ENCODE measurements around the gene TMEM132D. TPM values are rescaled to one million over a fixed set of nuclear protein-coding genes. Genes with fewer than 3 reads are reported as not detected.

The TMEM132D gene
- total RNA-seq, 1 experiment from 2014 or later, result not detected

- ChIA-PET CTCF (no interaction called here), POLR2A (ENCODE audit: low non-redundant PET) (no interaction called here)
- Histone ChIP-seq H3K27me3 (replicated peaks; ENCODE audit: insufficient read depth, low read depth, low read length, poor library complexity) (no peaks in the 10 kb centered on the region), H3K9me3 (ENCODE audit: low read depth, low read length, poor library complexity, severe bottlenecking) (peaks cover 10% of the 10 kb centered on the region), H3K36me3 (ENCODE audit: insufficient read depth, low read length, poor library complexity, severe bottlenecking) (no peaks in the 10 kb centered on the region), H3K27ac (ENCODE audit: low read depth, low read length, poor library complexity, severe bottlenecking) (no peak overlapping the region), H3K4me1 (ENCODE audit: insufficient read depth, low read length, poor library complexity, severe bottlenecking) (no peaks in the 10 kb centered on the region), H3K4me3 (ENCODE audit: low read depth, low read length, poor library complexity, severe bottlenecking) (no peak overlapping the region)
- BruUV-seq (replicated peaks), result no TSS peak
- TF ChIP-seq EZH2 (IDR thresholded peaks at IDR 0.05; ENCODE audit: borderline replicate concordance, low read depth, low read length, poor library complexity, severe bottlenecking) (no peak), CTCF (conservative IDR thresholded peaks at IDR 0.05; ENCODE audit: low read depth, low read length) (no peak)
- DNase-seq (ENCODE audit: low spot score), result no peak
- intact Hi-C loops (cut with micrococcal nuclease; ENCODE audit: unreplicated experiment), result no loop called here
These were observed 794.4 kb downstream of the TMEM132D start for GRCh38 chr12:129109174-129110001.

- Histone ChIP-seq H3K4me1 (ENCODE audit: insufficient read depth, low read length, poor library complexity, severe bottlenecking) (no peaks in the 10 kb centered on the region), H3K9me3 (ENCODE audit: low read depth, low read length, poor library complexity, severe bottlenecking) (peaks cover 10% of the 10 kb centered on the region), H3K36me3 (ENCODE audit: insufficient read depth, low read length, poor library complexity, severe bottlenecking) (no peaks in the 10 kb centered on the region), H3K27ac (ENCODE audit: low read depth, low read length, poor library complexity, severe bottlenecking) (no peak overlapping the region), H3K27me3 (replicated peaks; ENCODE audit: insufficient read depth, low read depth, low read length, poor library complexity) (no peaks in the 10 kb centered on the region), H3K4me3 (ENCODE audit: low read depth, low read length, poor library complexity, severe bottlenecking) (no peak overlapping the region)
- intact Hi-C loops (cut with micrococcal nuclease; ENCODE audit: unreplicated experiment), result no loop called here
- no peak for DNase-seq (ENCODE audit: low spot score)
- CTCF ChIA-PET, result no interaction called here
- TF ChIP-seq EZH2 (IDR thresholded peaks at IDR 0.05; ENCODE audit: borderline replicate concordance, low read depth, low read length, poor library complexity, severe bottlenecking), result no peak
- TF ChIP-seq CTCF (conservative IDR thresholded peaks at IDR 0.05; ENCODE audit: low read depth, low read length), result no peak
- BruUV-seq (replicated peaks), result no TSS peak
- POLR2A ChIA-PET (ENCODE audit: low non-redundant PET), result no interaction called here
These were observed 797.1 kb downstream of the TMEM132D start for GRCh38 chr12:129106772-129107171.

- Histone ChIP-seq H3K4me3 (ENCODE audit: low read depth, low read length, poor library complexity, severe bottlenecking) (no peak overlapping the region), H3K27me3 (replicated peaks; ENCODE audit: insufficient read depth, low read depth, low read length, poor library complexity) (no peaks in the 10 kb centered on the region), H3K27ac (ENCODE audit: low read depth, low read length, poor library complexity, severe bottlenecking) (no peak overlapping the region), H3K9me3 (ENCODE audit: low read depth, low read length, poor library complexity, severe bottlenecking) (peaks cover 2% of the 10 kb centered on the region), H3K4me1 (ENCODE audit: insufficient read depth, low read length, poor library complexity, severe bottlenecking) (no peaks in the 10 kb centered on the region), H3K36me3 (ENCODE audit: insufficient read depth, low read length, poor library complexity, severe bottlenecking) (no peaks in the 10 kb centered on the region)
- ChIA-PET POLR2A (ENCODE audit: low non-redundant PET) (no interaction called here), CTCF (no interaction called here)
- BruUV-seq (replicated peaks), result no TSS peak
- DNase-seq (ENCODE audit: low spot score), result no peak
- intact Hi-C loops (cut with micrococcal nuclease; ENCODE audit: unreplicated experiment), result no loop called here
- TF ChIP-seq CTCF (conservative IDR thresholded peaks at IDR 0.05; ENCODE audit: low read depth, low read length) (no peak), EZH2 (IDR thresholded peaks at IDR 0.05; ENCODE audit: borderline replicate concordance, low read depth, low read length, poor library complexity, severe bottlenecking) (no peak)
These were observed 800.6 kb downstream of the TMEM132D start for GRCh38 chr12:129103231-129103630.
